K562 (cell line): ENCODE results near the gene CDK9. TPM values are rescaled to one million over a fixed set of nuclear protein-coding genes. Genes with fewer than 3 reads are reported as not detected.

Experiments used
- BMI1 ChIP-seq: fragments of 150-350 bp; IDR thresholded peaks from 2 replicates; pipeline ENCODE4 v1.6.1; 2014; ENCODE audit warnings: low read length
- ESRRB ChIP-seq: fragments of 250-450 bp; sonication (Bioruptor Pico); IDR thresholded peaks from 2 replicates; pipeline ENCODE4 v1.5.0; 2020; ENCODE audit warnings: mild to moderate bottlenecking, moderate library complexity, borderline replicate concordance
- FOS ChIP-seq: IDR thresholded peaks from 3 replicates; pipeline ENCODE4 v1.6.1; 2011; ENCODE audit not compliant: insufficient read length; ENCODE audit errors: extremely low read depth
- FOXM1 ChIP-seq, 2 experiments: fragments of 450-650 bp in 1 of 2; sonication (generic) in 1 of 2; formaldehyde crosslinking in 1 of 2; IDR thresholded peaks; 2 replicates each; pipeline versions ENCODE4 v1.6.1 to v1.9.0; 2017 to 2022; ENCODE audit warnings: low read depth in 2 of 2, mild to moderate bottlenecking in 2 of 2, missing genetic modification reagents in 1 of 2, moderate library complexity in 1 of 2
- HMG20B ChIP-seq: fragments of 250-450 bp; sonication (Bioruptor Pico); IDR thresholded peaks from 2 replicates; pipeline ENCODE4 v1.5.0; 2021; ENCODE audit warnings: mild to moderate bottlenecking
- KDM2B ChIP-seq: fragments of 250-450 bp; sonication (Bioruptor Pico); IDR thresholded peaks from 2 replicates; pipeline ENCODE4 v1.8.0; 2021; ENCODE audit warnings: mild to moderate bottlenecking, moderate library complexity
- KDM4B ChIP-seq, 2 experiments: fragments of 450-650 bp in 1 of 2; sonication (generic) in 1 of 2; IDR thresholded peaks; 2 replicates each; pipeline ENCODE4 v1.6.1; 2016 to 2017; ENCODE audit warnings: borderline replicate concordance in 2 of 2, antibody characterized with exemption in 1 of 2, low read depth in 1 of 2, mild to moderate bottlenecking in 1 of 2
- KLF13 ChIP-seq: fragments of 450-650 bp; IDR thresholded peaks from 2 replicates; pipeline ENCODE4 v1.6.1; 2016; ENCODE audit warnings: missing genetic modification characterization, low read depth, mild to moderate bottlenecking, missing compliant biosample characterization, moderate library complexity, borderline replicate concordance
- MLLT1 ChIP-seq, 2 experiments: fragments of 450-650 bp; IDR thresholded peaks; 2 replicates each; pipeline ENCODE4 v1.6.1; 2016
- NCOR1 ChIP-seq: fragments of 450-650 bp; IDR thresholded peaks from 2 replicates; pipeline ENCODE4 v1.6.1; 2016; ENCODE audit warnings: mild to moderate bottlenecking, moderate library complexity
- NONO ChIP-seq, 2 experiments: fragments of 200-400 bp in 1 of 2; fragments of 450-650 bp in 1 of 2; formaldehyde crosslinking in 1 of 2; IDR thresholded peaks; 2 replicates each; pipeline ENCODE4 v1.6.1; 2017; ENCODE audit warnings: low read depth in 2 of 2, mild to moderate bottlenecking in 2 of 2, moderate library complexity in 2 of 2, low read length in 1 of 2
- PHTF2 ChIP-seq: fragments of 250-450 bp; sonication (Bioruptor Pico); IDR thresholded peaks from 2 replicates; pipeline ENCODE4 v1.5.0; 2021; ENCODE audit warnings: mild to moderate bottlenecking
- POLR2AphosphoS2 ChIP-seq: IDR thresholded peaks from 2 replicates; pipeline ENCODE4 v1.6.1; 2012; ENCODE audit warnings: low read length, improper control_type of control experiment
- POU5F1 ChIP-seq: fragments of 150-350 bp; IDR thresholded peaks from 2 replicates; pipeline ENCODE4 v1.6.1; 2014; ENCODE audit warnings: borderline replicate concordance, low read length, low read depth, mild to moderate bottlenecking; ENCODE audit not compliant: partially characterized antibody
- RBBP5 ChIP-seq: fragments of 200-600 bp; sonication (generic); IDR thresholded peaks from 2 replicates; pipeline ENCODE4 v1.6.1; 2012; ENCODE audit warnings: borderline replicate concordance, mild to moderate bottlenecking, low read length, control low read depth, inconsistent platforms; ENCODE audit not compliant: insufficient read depth, poor library complexity, severe bottlenecking
- SMARCA5 ChIP-seq: fragments of 450-650 bp; IDR thresholded peaks from 2 replicates; pipeline ENCODE4 v1.6.1; 2016
- STAT5B ChIP-seq: fragments of 250-450 bp; sonication (Bioruptor Pico); IDR thresholded peaks from 2 replicates; pipeline ENCODE4 v1.8.0; 2021; ENCODE audit warnings: mild to moderate bottlenecking, inconsistent platforms
- THRA ChIP-seq: fragments of 450-650 bp; IDR thresholded peaks from 2 replicates; pipeline ENCODE4 v1.6.1; 2017; ENCODE audit warnings: mild to moderate bottlenecking, moderate library complexity
- ZBED1 ChIP-seq: IDR thresholded peaks from 2 replicates; pipeline ENCODE4 v1.6.1; 2014
- ZBTB12 ChIP-seq: fragments of 250-450 bp; sonication (Bioruptor Pico); IDR thresholded peaks from 2 replicates; pipeline ENCODE4 v1.4.0; 2020
- ZFP36 ChIP-seq: fragments of 150-350 bp; IDR thresholded peaks from 2 replicates; pipeline ENCODE4 v1.6.1; 2018; ENCODE audit warnings: low read length, low read depth; ENCODE audit not compliant: partially characterized antibody
- ZNF134 ChIP-seq: fragments of 250-450 bp; sonication (Bioruptor Pico); conservative IDR thresholded peaks from 2 replicates; pipeline ENCODE4 v1.4.0; 2020
- ZNF263 ChIP-seq: sonication (generic); formaldehyde crosslinking; IDR thresholded peaks from 2 replicates; pipeline ENCODE4 v1.8.0; 2022; ENCODE audit warnings: mild to moderate bottlenecking, missing genetic modification reagents, borderline replicate concordance
- ZNF324 ChIP-seq: fragments of 250-450 bp; sonication (Bioruptor Pico); IDR thresholded peaks from 2 replicates; pipeline ENCODE4 v1.4.0; 2020; ENCODE audit warnings: mild to moderate bottlenecking
- ZNF57 ChIP-seq: fragments of 450-650 bp; formaldehyde crosslinking; IDR thresholded peaks from 2 replicates; pipeline ENCODE4 v1.4.0; 2020; ENCODE audit warnings: mild to moderate bottlenecking, moderate library complexity
- ZSCAN29 ChIP-seq: fragments of 450-650 bp; IDR thresholded peaks from 2 replicates; pipeline ENCODE4 v1.6.1; 2017
- polyA plus RNA-seq, 8 experiments: library from polyadenylated mRNA; depleted of rRNA in 4 of 8; stranded (reverse) in 5 of 8; unstranded in 3 of 8; fragments of >200 nt; fragmentation: Nextera tagmentation in 2 of 8; fragmentation: Illumina TruSeq in 1 of 8; extraction: Ambion mirVana in 2 of 8; extraction: Trizol in 1 of 8; gene quantifications; 2 replicates each; pipeline versions ENCODE4 v1.2.1 to v1.2.3, GENCODE V29; 2011 to 2014; ENCODE audit warnings: inconsistent platforms in 1 of 8, missing spikeins in 1 of 8
- total RNA-seq, 7 experiments: library from RNA; depleted of rRNA in 6 of 7; stranded (reverse); fragments of >200 nt in 6 of 7; fragmentation: Illumina TruSeq in 2 of 7; extraction: Trizol in 2 of 7; gene quantifications; 2 replicates each; pipeline versions ENCODE4 v1.2.1 to v1.2.3, GENCODE V29; 2011 to 2021; ENCODE audit warnings: low replicate concordance in 1 of 7

CDK9 gene
- total and polyA plus RNA-seq, 9 of the 15 experiments (the other 6 are each of a cell fraction or from before 2014, with no cell fraction given), result 4.2 to 78.6 (median 33.0) TPM

- TF ChIP-seq KLF13 (tag), result no peak
- TF ChIP-seq RBBP5, result no peak
- peak; percentile 68; the same call in 1 of the 2 replicates for TF ChIP-seq ZNF263
- TF ChIP-seq KDM2B, result 0 out of 2 replicates have a peak, but pooled peaks have one; percentile 9
- no peak for TF ChIP-seq SMARCA5
- no peak for TF ChIP-seq MLLT1 (IDR thresholded peaks at IDR 0.05)
- TF ChIP-seq ZSCAN29, result no peak
- TF ChIP-seq FOXM1 (IDR thresholded peaks at IDR 0.05; ENCODE audit: low read depth), result no peak
- TF ChIP-seq FOXM1 (CRISPR knock-in tag; IDR thresholded peaks at IDR 0.05; ENCODE audit: low read depth), result no peak
- no peak for TF ChIP-seq STAT5B
- TF ChIP-seq ESRRB (CRISPR knock-in tag), result no peak
- no peak for TF ChIP-seq ZNF324
- TF ChIP-seq BMI1, result no peak
- no peak for TF ChIP-seq NCOR1
- TF ChIP-seq HMG20B (CRISPR knock-in tag), result no peak
- TF ChIP-seq POU5F1, result no peak
- peak in 1 of 2 experiments; percentile 72; a peak in 2 of 4 replicates for TF ChIP-seq NONO (IDR thresholded peaks at IDR 0.05; ENCODE audit: low read depth in 2 of 2, low read length in 1 of 2)
- TF ChIP-seq ZBTB12, result no peak; the same call in 1 of the 2 replicates
- TF ChIP-seq POLR2AphosphoS2, result no peak
- TF ChIP-seq ZBED1, result no peak
- no peak for TF ChIP-seq KDM4B (IDR thresholded peaks at IDR 0.05; ENCODE audit: borderline replicate concordance in 2 of 2, low read depth in 1 of 2)
- no peak for TF ChIP-seq ZNF134 (CRISPR knock-in tag)
- TF ChIP-seq ZNF57, result no peak
- TF ChIP-seq FOS, result no peak
- no peak for TF ChIP-seq ZFP36
- TF ChIP-seq THRA, result no peak
- no peak for TF ChIP-seq PHTF2 (CRISPR knock-in tag)
Observed at GRCh38 chr9:127785023-127785932, 556 bp upstream of the CDK9 start (continued).
